Tibial artery (tissue), 4 donors: Measurements from ENCODE around the gene HIRIP3.
"Not testable (repeated sequence)": the region's sequence is repeated elsewhere in the genome, so short reads cannot be mapped to it uniquely, and the experiment has no call there.

Source experiments
- DNase-seq, 2 donors: peaks; one replicate each; pipeline ENCODE4 v3.0.0-alpha.2; 2019
- H3K27ac ChIP-seq, 2 donors: fragments of 200-600 bp; sonication (generic) in 1 of 2; 1 replicate in 1 of 2; 2 replicates in 1 of 2; pipeline ENCODE4 v1.5.1; 2018 to 2019; ENCODE audit warnings: mild to moderate bottlenecking in 1 of 2
- H3K27me3 ChIP-seq, 2 donors: fragments of 200-600 bp; sonication (generic) in 1 of 2; one replicate each; pipeline versions ENCODE4 v1.5.1 to v1.6.0; 2016 to 2019
- H3K36me3 ChIP-seq, 3 donors: fragments of 200-600 bp; sonication (generic) in 2 of 3; one replicate each; pipeline ENCODE4 v1.5.1; 2016 to 2019; ENCODE audit warnings: mild to moderate bottlenecking in 2 of 3
- H3K4me1 ChIP-seq, 4 donors: fragments of 200-600 bp; sonication (generic) in 2 of 4; 1 replicate in 3 of 4; 2 replicates in 1 of 4; pipeline ENCODE4 v1.5.1; 2016 to 2019
- H3K4me3 ChIP-seq, 2 donors: fragments of 200-600 bp; sonication (generic) in 1 of 2; 1 replicate in 1 of 2; 2 replicates in 1 of 2; pipeline ENCODE4 v1.5.1; 2018 to 2019; ENCODE audit warnings: mild to moderate bottlenecking in 2 of 2
- H3K9me3 ChIP-seq, 3 donors: fragments of 200-600 bp; sonication (generic) in 1 of 3; one replicate each; pipeline ENCODE4 v1.5.1; 2016 to 2019
- intact Hi-C: fragments of 100-400 bp; cut with DNase I; formaldehyde crosslinking; loops from one replicate; pipeline ENCODE4 v1.15.0; 2023; ENCODE audit warnings: low total_unique reads
- TF ChIP-seq, protein P1 (sequence below), 2 experiments: fragments of 200-600 bp in 1 of 2; fragments of 450-650 bp in 1 of 2; IDR thresholded peaks; one replicate each; pipeline ENCODE4 v1.5.1; 2017 to 2019; ENCODE audit warnings: antibody characterized with exemption in 2 of 2, mild to moderate bottlenecking in 1 of 2, moderate library complexity in 1 of 2

HIRIP3 gene

DNA sequence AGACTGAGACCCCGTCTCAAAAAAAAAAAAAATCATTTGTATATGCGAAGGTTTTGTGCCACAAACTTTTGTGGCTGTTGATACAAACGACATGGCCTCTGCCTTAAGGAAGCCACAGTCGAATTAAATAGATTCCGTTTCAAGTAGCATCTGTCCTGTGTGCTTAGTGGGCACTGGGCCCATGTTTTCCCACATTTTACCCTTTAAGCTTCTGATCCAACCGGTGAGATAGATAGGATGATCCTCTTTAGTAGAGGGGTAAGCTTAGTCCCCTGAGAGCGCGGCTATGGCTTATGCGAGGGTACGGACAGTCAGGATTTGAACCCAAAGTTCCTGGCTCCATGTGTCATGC is 34.3 kb downstream of the HIRIP3 start:
- H3K27me3 ChIP-seq, result no peaks in the 10 kb centered on the region
- peak in 1 of 2 donors; percentile 51 for DNase-seq
- H3K36me3 ChIP-seq, result peaks cover 0 to 20% (median 4%) of the 10 kb centered on the region in 3 donors
- no peaks in the 10 kb centered on the region for H3K9me3 ChIP-seq
- peak overlapping the region; percentile 87 to 91 for H3K27ac ChIP-seq
- TF ChIP-seq, protein P1, sequence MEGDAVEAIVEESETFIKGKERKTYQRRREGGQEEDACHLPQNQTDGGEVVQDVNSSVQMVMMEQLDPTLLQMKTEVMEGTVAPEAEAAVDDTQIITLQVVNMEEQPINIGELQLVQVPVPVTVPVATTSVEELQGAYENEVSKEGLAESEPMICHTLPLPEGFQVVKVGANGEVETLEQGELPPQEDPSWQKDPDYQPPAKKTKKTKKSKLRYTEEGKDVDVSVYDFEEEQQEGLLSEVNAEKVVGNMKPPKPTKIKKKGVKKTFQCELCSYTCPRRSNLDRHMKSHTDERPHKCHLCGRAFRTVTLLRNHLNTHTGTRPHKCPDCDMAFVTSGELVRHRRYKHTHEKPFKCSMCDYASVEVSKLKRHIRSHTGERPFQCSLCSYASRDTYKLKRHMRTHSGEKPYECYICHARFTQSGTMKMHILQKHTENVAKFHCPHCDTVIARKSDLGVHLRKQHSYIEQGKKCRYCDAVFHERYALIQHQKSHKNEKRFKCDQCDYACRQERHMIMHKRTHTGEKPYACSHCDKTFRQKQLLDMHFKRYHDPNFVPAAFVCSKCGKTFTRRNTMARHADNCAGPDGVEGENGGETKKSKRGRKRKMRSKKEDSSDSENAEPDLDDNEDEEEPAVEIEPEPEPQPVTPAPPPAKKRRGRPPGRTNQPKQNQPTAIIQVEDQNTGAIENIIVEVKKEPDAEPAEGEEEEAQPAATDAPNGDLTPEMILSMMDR (IDR thresholded peaks at IDR 0.05), result no peak
- peaks cover 0 to 18% (median 15%) of the 10 kb centered on the region in 4 donors for H3K4me1 ChIP-seq
- peak overlapping the region; percentile 65 to 69 for H3K4me3 ChIP-seq
- intact Hi-C loops, result no loop called here

- H3K4me3 ChIP-seq, H3K9me3 ChIP-seq, DNase-seq, H3K27me3 ChIP-seq, intact Hi-C loops, H3K27ac ChIP-seq: not testable (repeated sequence)
- H3K36me3 ChIP-seq, result peaks cover 0 to 11% (median 0%) of the 10 kb centered on the region in 3 donors
- H3K4me1 ChIP-seq, result peaks cover 0 to 18% (median 15%) of the 10 kb centered on the region in 4 donors
These were observed 35.6 kb downstream of the HIRIP3 start for GRCh38 chr16:29959821-29960220.

GRCh38 chr16:29959293-29959692 is 36.1 kb downstream of the HIRIP3 start:
- H3K27ac ChIP-seq, result no peak overlapping the region
- peak in 1 of 2 donors; percentile 45 for DNase-seq
- peaks cover 0 to 18% (median 15%) of the 10 kb centered on the region in 4 donors for H3K4me1 ChIP-seq
- intact Hi-C loops, result no loop called here
- no peaks in the 10 kb centered on the region for H3K9me3 ChIP-seq
- peaks cover 0 to 5% (median 0%) of the 10 kb centered on the region in 3 donors for H3K36me3 ChIP-seq
- no peak overlapping the region for H3K4me3 ChIP-seq
- TF ChIP-seq, protein P1 (IDR thresholded peaks at IDR 0.05), result no peak
- peaks cover 0 to 2% of the 10 kb centered on the region in 2 donors for H3K27me3 ChIP-seq

- Histone ChIP-seq H3K9me3 (no peaks in the 10 kb centered on the region), H3K27me3 (peaks cover 0 to 5% of the 10 kb centered on the region in 2 donors), H3K27ac (no peak overlapping the region), H3K4me3 (no peak overlapping the region), H3K36me3 (no peaks in the 10 kb centered on the region), H3K4me1 (peaks cover 0 to 18% (median 15%) of the 10 kb centered on the region in 4 donors)
- intact Hi-C loops, result no loop called here
- TF ChIP-seq, protein P1 (IDR thresholded peaks at IDR 0.05), result no peak
- peak in 1 of 2 donors; percentile 24 for DNase-seq
These were observed 36.7 kb downstream of the HIRIP3 start for GRCh38 chr16:29958756-29959155.

- Histone ChIP-seq H3K27ac (no peak overlapping the region), H3K9me3 (no peaks in the 10 kb centered on the region), H3K36me3 (no peaks in the 10 kb centered on the region), H3K4me3 (no peak overlapping the region), H3K27me3 (peaks cover 0 to 10% of the 10 kb centered on the region in 2 donors), H3K4me1 (no peaks in the 10 kb centered on the region)
- TF ChIP-seq, protein P1 (IDR thresholded peaks at IDR 0.05), result no peak
- peak in 1 of 2 donors; percentile 16 for DNase-seq
- intact Hi-C loops, result no loop called here
These were observed 43.6 kb downstream of the HIRIP3 start for GRCh38 chr16:29951625-29952365.

- no peaks in the 10 kb centered on the region for H3K4me1 ChIP-seq
- no peaks in the 10 kb centered on the region for H3K9me3 ChIP-seq
- H3K36me3 ChIP-seq, result no peaks in the 10 kb centered on the region
- H3K27me3 ChIP-seq, result peaks cover 0 to 10% of the 10 kb centered on the region in 2 donors
- intact Hi-C loops, result no loop called here
- TF ChIP-seq, protein P1 (IDR thresholded peaks at IDR 0.05), result no peak
- peak in 1 of 2 donors; percentile 7 for DNase-seq
- no peak overlapping the region for H3K27ac ChIP-seq
- no peak overlapping the region for H3K4me3 ChIP-seq
These were observed 44.5 kb downstream of the HIRIP3 start for GRCh38 chr16:29950806-29951461.
